H9 (cell line): ENCODE data around the gene BHLHE40. TPM values are rescaled to one million over a fixed set of nuclear protein-coding genes. Genes with fewer than 3 reads are reported as not detected.

Experiments
- DNase-seq: peaks from one replicate; pipeline ENCODE4 v3.0.0-alpha.2; 2017
- H2AFZ ChIP-seq: one replicate; pipeline ENCODE4 v1.6.1; 2013; ENCODE audit warnings: mild to moderate bottlenecking, low read length, control low read depth, moderate library complexity
- H2AK5ac ChIP-seq: 2 replicates; pipeline ENCODE4 v1.6.1; 2013; ENCODE audit warnings: low read length, control low read depth, mixed read lengths; ENCODE audit not compliant: insufficient read length
- H2BK120ac ChIP-seq: one replicate; pipeline ENCODE4 v1.6.1; 2013; ENCODE audit warnings: low read depth, mild to moderate bottlenecking, low read length, control low read depth, inconsistent platforms; ENCODE audit not compliant: poor library complexity, severe bottlenecking
- H2BK12ac ChIP-seq: 2 replicates; pipeline ENCODE4 v1.6.1; 2013; ENCODE audit warnings: low read length, control low read depth, mixed read lengths, low read depth; ENCODE audit not compliant: insufficient read length
- H2BK15ac ChIP-seq: 2 replicates; pipeline ENCODE4 v1.6.1; 2013; ENCODE audit warnings: low read depth, low read length, control low read depth
- H2BK20ac ChIP-seq: one replicate; pipeline ENCODE4 v1.6.1; 2013; ENCODE audit warnings: low read depth, mild to moderate bottlenecking, low read length, control low read depth, inconsistent platforms; ENCODE audit not compliant: poor library complexity, severe bottlenecking
- H2BK5ac ChIP-seq: 2 replicates; pipeline ENCODE4 v1.6.1; 2013; ENCODE audit warnings: low read length, control low read depth, mixed read lengths; ENCODE audit not compliant: insufficient read length
- H3K14ac ChIP-seq: 2 replicates; pipeline ENCODE4 v1.6.1; 2013; ENCODE audit warnings: low read length, control low read depth; ENCODE audit not compliant: insufficient read depth
- H3K18ac ChIP-seq: 2 replicates; pipeline ENCODE4 v1.6.1; 2013; ENCODE audit warnings: low read depth, mild to moderate bottlenecking, mixed read lengths, low read length, control low read depth; ENCODE audit not compliant: insufficient read length
- H3K23ac ChIP-seq: 2 replicates; pipeline ENCODE4 v1.6.1; 2013; ENCODE audit warnings: low read length, control low read depth, mixed read lengths, low read depth; ENCODE audit not compliant: insufficient read length
- H3K23me2 ChIP-seq: 2 replicates; pipeline ENCODE4 v1.6.1; 2013; ENCODE audit warnings: low read depth, mild to moderate bottlenecking, mixed read lengths, low read length, control low read depth; ENCODE audit not compliant: insufficient read length, poor library complexity, severe bottlenecking
- H3K27ac ChIP-seq: 2 replicates; pipeline ENCODE4 v1.5.1; 2013; ENCODE audit warnings: low read length, control low read depth, mixed read lengths, low read depth; ENCODE audit not compliant: insufficient read length
- H3K27me3 ChIP-seq: 2 replicates; pipeline ENCODE4 v1.6.1; 2013; ENCODE audit warnings: low read length, control low read depth, inconsistent platforms; ENCODE audit not compliant: insufficient read depth
- H3K4ac ChIP-seq: 2 replicates; pipeline ENCODE4 v1.6.1; 2013; ENCODE audit warnings: low read depth, mild to moderate bottlenecking, control low read depth, inconsistent platforms, low read length, moderate library complexity
- H3K4me1 ChIP-seq: 2 replicates; pipeline ENCODE4 v1.6.1; 2013; ENCODE audit warnings: low read length, control low read depth, inconsistent platforms; ENCODE audit not compliant: insufficient read depth
- H3K4me2 ChIP-seq: 2 replicates; pipeline ENCODE4 v1.6.1; 2013; ENCODE audit warnings: low read length, control low read depth, mixed read lengths; ENCODE audit not compliant: insufficient read length, insufficient read depth
- H3K56ac ChIP-seq: 2 replicates; pipeline ENCODE4 v1.6.1; 2013; ENCODE audit warnings: low read depth, mild to moderate bottlenecking, mixed read lengths, low read length, control low read depth; ENCODE audit not compliant: insufficient read length
- H3K79me1 ChIP-seq: 2 replicates; pipeline ENCODE4 v1.6.1; 2013; ENCODE audit warnings: low read depth, mild to moderate bottlenecking, moderate library complexity, low read length, control low read depth, inconsistent platforms; ENCODE audit not compliant: insufficient read depth, poor library complexity, severe bottlenecking
- H3K79me2 ChIP-seq: 2 replicates; pipeline ENCODE4 v1.6.1; 2013; ENCODE audit warnings: low read length, control low read depth, inconsistent platforms; ENCODE audit not compliant: insufficient read depth
- H3K9ac ChIP-seq: 2 replicates; pipeline ENCODE4 v1.6.1; 2013; ENCODE audit warnings: low read length, control low read depth, mixed read lengths; ENCODE audit not compliant: insufficient read length; ENCODE audit errors: extremely low read depth
- H3K9me3 ChIP-seq: one replicate; pipeline ENCODE4 v1.6.1; 2013; ENCODE audit warnings: low read depth, low read length, inconsistent platforms; ENCODE audit not compliant: control insufficient read depth
- H3T11ph ChIP-seq: one replicate; pipeline ENCODE4 v1.6.1; 2013; ENCODE audit warnings: mild to moderate bottlenecking, low read length, control low read depth, inconsistent platforms
- H4K20me1 ChIP-seq: one replicate; pipeline ENCODE4 v1.6.1; 2013; ENCODE audit not compliant: control insufficient read depth, insufficient read length, insufficient read depth
- H4K5ac ChIP-seq: 2 replicates; pipeline ENCODE4 v1.6.1; 2013; ENCODE audit warnings: low read depth, mild to moderate bottlenecking, mixed read lengths, low read length, control low read depth; ENCODE audit not compliant: insufficient read length
- H4K8ac ChIP-seq: replicated peaks from 2 replicates; pipeline ENCODE4 v1.6.1; 2013; ENCODE audit warnings: low read length, control low read depth, mixed read lengths, low read depth; ENCODE audit not compliant: insufficient read length
- H4K91ac ChIP-seq: 2 replicates; pipeline ENCODE4 v1.6.1; 2013; ENCODE audit warnings: low read depth, mild to moderate bottlenecking, moderate library complexity, mixed read lengths, low read length, control low read depth; ENCODE audit not compliant: insufficient read length
- H3K27ac Mint-ChIP-seq, 3 experiments: 2 replicates in 2 of 3; 3 replicates in 1 of 3; pipeline ENCODE4 v1.8.0; 2020 to 2021; ENCODE audit warnings: mixed read lengths in 3 of 3, mild to moderate bottlenecking in 1 of 3, moderate library complexity in 1 of 3
- H3K27me3 Mint-ChIP-seq: 2 replicates; pipeline ENCODE4 v1.8.0; 2021; ENCODE audit warnings: low read depth, mild to moderate bottlenecking, moderate library complexity, mixed read lengths
- H3K36me3 Mint-ChIP-seq, 3 experiments: 2 replicates in 2 of 3; 3 replicates in 1 of 3; pipeline ENCODE4 v1.8.0; 2020 to 2021; ENCODE audit warnings: low read depth in 3 of 3, mixed read lengths in 3 of 3; ENCODE audit not compliant: insufficient read depth in 1 of 3
- H3K4me1 Mint-ChIP-seq, 2 experiments: 2 replicates each; pipeline ENCODE4 v1.8.0; 2020; ENCODE audit warnings: mixed read lengths in 2 of 2
- H3K4me3 Mint-ChIP-seq, 2 experiments: 2 replicates in 1 of 2; 3 replicates in 1 of 2; pipeline ENCODE4 v1.8.0; 2020 to 2021; ENCODE audit warnings: mild to moderate bottlenecking in 2 of 2, mixed read lengths in 2 of 2, moderate library complexity in 1 of 2
- H3K9me3 Mint-ChIP-seq, 2 experiments: 2 replicates in 1 of 2; 3 replicates in 1 of 2; pipeline ENCODE4 v1.8.0; 2020; ENCODE audit warnings: mild to moderate bottlenecking in 2 of 2, mixed read lengths in 2 of 2, moderate library complexity in 1 of 2
- WGBS: extraction: QIAGEN DNeasy Blood & Tissue Kit; methylation state at CpG from one replicate; pipeline ENCODE4 v1.1.7; 2013; ENCODE audit warnings: missing lambda C conversion rate, low lambda C conversion rate, mixed read lengths; ENCODE audit not compliant: insufficient read length; ENCODE audit errors: extremely low coverage; 5-methylcytosine and 5-hydroxymethylcytosine counted together
- total RNA-seq: library from RNA; stranded (reverse); gene quantifications from 2 replicates; pipeline ENCODE4 v1.2.1, GENCODE V29; 2021
- TF ChIP-seq, protein P1 (sequence below): fragments of 200-600 bp; sonication (generic); conservative IDR thresholded peaks from 3 replicates; pipeline ENCODE4 v1.8.0; 2021; ENCODE audit warnings: antibody characterized with exemption, mild to moderate bottlenecking

Gene BHLHE40
- total RNA-seq, 1 experiment from 2014 or later, result 4.1 TPM

DNA sequence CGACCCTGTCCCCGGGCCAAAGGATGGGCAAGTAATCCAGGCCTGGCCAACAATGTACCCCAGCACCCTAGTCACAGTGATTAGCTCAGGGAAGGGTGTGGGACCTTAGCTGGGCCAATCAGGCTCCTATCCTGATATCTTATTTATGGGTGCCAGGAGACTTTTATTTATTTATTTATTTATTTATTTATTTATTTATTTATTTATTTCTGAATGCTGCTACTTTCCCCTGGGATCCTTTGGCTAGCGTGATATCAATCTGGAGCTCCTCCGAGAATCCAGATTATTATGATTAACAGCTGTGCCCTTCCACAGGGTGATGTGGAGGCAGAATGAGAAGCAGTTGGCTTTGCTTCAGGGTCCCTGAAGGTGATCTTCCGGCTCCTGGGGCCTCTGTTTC, 32.2 kb upstream of the BHLHE40 start:
- H3K4me1 ChIP-seq, result no peaks in the 10 kb centered on the region
- no peak overlapping the region for H2AFZ ChIP-seq
- no peak overlapping the region for H3K4me2 ChIP-seq
- H3K56ac ChIP-seq, result no peak overlapping the region
- no peak for DNase-seq
- H3K27ac ChIP-seq, result no peak overlapping the region
- no peaks in the 10 kb centered on the region for H4K20me1 ChIP-seq
- no peaks in the 10 kb centered on the region for H3K79me1 ChIP-seq
- H2BK5ac ChIP-seq, result no peak overlapping the region
- Mint-ChIP-seq H3K4me1 (peaks cover 4 to 6% of the 10 kb centered on the region in 2 experiments; a peak in 3 of 4 replicates), H3K27me3 (no peaks in the 10 kb centered on the region), H3K27ac (no peak overlapping the region), H3K36me3 (no peaks in the 10 kb centered on the region; a peak in 1 of 7 replicates), H3K9me3 (no peaks in the 10 kb centered on the region; a peak in 1 of 5 replicates), H3K4me3 (no peak overlapping the region)
- H3K27me3 ChIP-seq, result no peaks in the 10 kb centered on the region
- no peak overlapping the region for H3K9ac ChIP-seq
- H2BK20ac ChIP-seq, result no peak overlapping the region
- no peak overlapping the region for H2AK5ac ChIP-seq
- TF ChIP-seq, protein P1, sequence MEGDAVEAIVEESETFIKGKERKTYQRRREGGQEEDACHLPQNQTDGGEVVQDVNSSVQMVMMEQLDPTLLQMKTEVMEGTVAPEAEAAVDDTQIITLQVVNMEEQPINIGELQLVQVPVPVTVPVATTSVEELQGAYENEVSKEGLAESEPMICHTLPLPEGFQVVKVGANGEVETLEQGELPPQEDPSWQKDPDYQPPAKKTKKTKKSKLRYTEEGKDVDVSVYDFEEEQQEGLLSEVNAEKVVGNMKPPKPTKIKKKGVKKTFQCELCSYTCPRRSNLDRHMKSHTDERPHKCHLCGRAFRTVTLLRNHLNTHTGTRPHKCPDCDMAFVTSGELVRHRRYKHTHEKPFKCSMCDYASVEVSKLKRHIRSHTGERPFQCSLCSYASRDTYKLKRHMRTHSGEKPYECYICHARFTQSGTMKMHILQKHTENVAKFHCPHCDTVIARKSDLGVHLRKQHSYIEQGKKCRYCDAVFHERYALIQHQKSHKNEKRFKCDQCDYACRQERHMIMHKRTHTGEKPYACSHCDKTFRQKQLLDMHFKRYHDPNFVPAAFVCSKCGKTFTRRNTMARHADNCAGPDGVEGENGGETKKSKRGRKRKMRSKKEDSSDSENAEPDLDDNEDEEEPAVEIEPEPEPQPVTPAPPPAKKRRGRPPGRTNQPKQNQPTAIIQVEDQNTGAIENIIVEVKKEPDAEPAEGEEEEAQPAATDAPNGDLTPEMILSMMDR, result no peak
- H2BK120ac ChIP-seq, result no peak overlapping the region
- no peak overlapping the region for H4K5ac ChIP-seq
- H3K9me3 ChIP-seq, result no peaks in the 10 kb centered on the region
- H3K18ac ChIP-seq, result no peak overlapping the region
- no peak overlapping the region for H3K23ac ChIP-seq
- no peak overlapping the region for H2BK12ac ChIP-seq
- H3K4ac ChIP-seq, result no peak overlapping the region
- H4K91ac ChIP-seq, result no peak overlapping the region
- H3K79me2 ChIP-seq, result no peaks in the 10 kb centered on the region
- no peak overlapping the region for H3T11ph ChIP-seq
- H2BK15ac ChIP-seq, result no peak overlapping the region
- no CpG with 5 or more reads among the region's 5 CpGs for WGBS
- no peaks in the 10 kb centered on the region for H3K23me2 ChIP-seq
- H3K14ac ChIP-seq, result no peak overlapping the region
- H4K8ac ChIP-seq, result no peak overlapping the region
